ENCODE measurements around the gene BRINP1. TPM values are rescaled to one million over a fixed set of nuclear protein-coding genes. Genes with fewer than 3 reads are reported as not detected.

BRINP1 gene
- total and polyA plus RNA-seq, 2 of the 8 experiments (the other 6 are each of a cell fraction or from before 2014, with no cell fraction given), result 19.5 to 20.5 TPM

- H2BK15ac ChIP-seq (ENCODE audit: low read length), result no peak overlapping the region
- no peak overlapping the region for H2AK5ac ChIP-seq (ENCODE audit: low read depth, low read length)
- H3K18ac ChIP-seq (ENCODE audit: extremely low read depth, low read length), result no peak overlapping the region
- H2BK20ac ChIP-seq (ENCODE audit: low read length), result no peak overlapping the region
- WGBS, 2 experiments (ENCODE audit: extremely low coverage in 1 of 2, insufficient coverage in 1 of 2, insufficient read length in 1 of 2, insufficient replicate concordance in 2 of 2, low coverage in 1 of 2, low lambda C conversion rate in 2 of 2, missing lambda C conversion rate in 1 of 2), result 52% methylated on average over 5 of the region's 5 CpGs; no CpG with 5 or more reads in 1 of the 2 experiments
- no peak overlapping the region for H4K5ac ChIP-seq (ENCODE audit: insufficient read length, low read depth, low read length)
- FAIRE-seq, result no peak
- H4K8ac ChIP-seq (ENCODE audit: extremely low read depth, insufficient read depth, low read length), result no peak overlapping the region
- no peaks in the 10 kb centered on the region; a peak in 1 of 8 replicates for H3K36me3 ChIP-seq (ENCODE audit: control insufficient read depth in 2 of 4, insufficient read depth in 4 of 4, low read length in 3 of 4)
- no peaks in the 10 kb centered on the region for H4K20me1 ChIP-seq (replicated peaks in 1 of 2; ENCODE audit: control insufficient read depth in 1 of 2, insufficient read depth in 2 of 2, low read length in 2 of 2)
- H3K4me2 ChIP-seq (ENCODE audit: insufficient read depth in 1 of 2, low read depth in 2 of 2, low read length in 2 of 2), result peak overlapping the region in 1 of 2 experiments; percentile 36; a peak in 2 of 4 replicates
- no peak overlapping the region for H3K27ac ChIP-seq (ENCODE audit: low read depth, low read length)
- no peak overlapping the region for H3K23ac ChIP-seq (ENCODE audit: insufficient read length)
- H2AFZ ChIP-seq (ENCODE audit: low read length), result no peak overlapping the region
- peaks cover 2% of the 10 kb centered on the region; the same call in 1 of the 2 replicates for H3K79me1 ChIP-seq (ENCODE audit: low read depth, low read length)
- no peak overlapping the region for H3K4me3 ChIP-seq (ENCODE audit: extremely low read depth in 1 of 4, insufficient read depth in 2 of 4, low read depth in 3 of 4, low read length in 4 of 4)
- ChIA-PET POLR2A (ENCODE audit: partially characterized antibody) (no interaction called here), CTCF (ENCODE audit: partially characterized antibody) (interaction anchor here (1.1 to 7.3 kb wide), 10 partner anchors 9 to 765 kb away, joined by 3 to 62 read pairs (median 4); partner anchors contain the start of gene BRINP1)
- no peak overlapping the region for H2BK120ac ChIP-seq (replicated peaks; ENCODE audit: low read depth, low read length)
- H4K91ac ChIP-seq (replicated peaks; ENCODE audit: insufficient read length, low read length), result no peak overlapping the region
- H3K14ac ChIP-seq (ENCODE audit: insufficient read length), result no peak overlapping the region
- H3K56ac ChIP-seq (replicated peaks; ENCODE audit: insufficient read length, low read depth, low read length), result no peak overlapping the region
- DNase-seq (ENCODE audit: low read depth in 1 of 2, low spot score in 2 of 2), result no peak
- H3K79me2 ChIP-seq (ENCODE audit: control insufficient read depth in 1 of 2, insufficient read depth in 2 of 2, low read length in 2 of 2), result peaks cover 0 to 70% of the 10 kb centered on the region in 2 experiments; a peak in 3 of 4 replicates
- H3K9me3 ChIP-seq (ENCODE audit: insufficient read depth in 2 of 2, low read depth in 1 of 2, low read length in 1 of 2), result no peaks in the 10 kb centered on the region
- H2BK5ac ChIP-seq (ENCODE audit: low read depth, low read length), result no peak overlapping the region
- H3K27me3 ChIP-seq (replicated peaks in 1 of 4; ENCODE audit: control insufficient read depth in 3 of 4, extremely low read depth in 1 of 4, insufficient read depth in 3 of 4, low read length in 3 of 4), result no peaks in the 10 kb centered on the region
- H3K23me2 ChIP-seq (ENCODE audit: low read depth, low read length), result no peaks in the 10 kb centered on the region
- H3K4me1 ChIP-seq (replicated peaks in 1 of 4; ENCODE audit: control insufficient read depth in 3 of 4, insufficient read depth in 4 of 4, low read length in 3 of 4), result peaks cover 2 to 20% (median 5%) of the 10 kb centered on the region in 4 experiments; a peak in 4 of 7 replicates
- no peak overlapping the region for H3K4ac ChIP-seq (replicated peaks; ENCODE audit: insufficient read length, low read depth, low read length)
- H3K9ac ChIP-seq (replicated peaks in 1 of 4; ENCODE audit: extremely low read depth in 1 of 4, low read depth in 3 of 4, low read length in 3 of 4), result no peak overlapping the region
- no peak overlapping the region for H2BK12ac ChIP-seq (ENCODE audit: low read depth, low read length)
- TF ChIP-seq JUN (IDR thresholded peaks at IDR 0.05; ENCODE audit: low read depth, low read length), result no peak
- no peak for TF ChIP-seq ZNF274 (IDR thresholded peaks at IDR 0.05; ENCODE audit: borderline replicate concordance, extremely low read depth, low read length)
- TF ChIP-seq CREB1 (IDR thresholded peaks at IDR 0.05), result no peak
- no peak for TF ChIP-seq SP4 (IDR thresholded peaks at IDR 0.05; ENCODE audit: low read length)
- no peak for TF ChIP-seq RFX5 (IDR thresholded peaks at IDR 0.05; ENCODE audit: borderline replicate concordance, low read depth, low read length)
- TF ChIP-seq SUZ12 (IDR thresholded peaks at IDR 0.05; ENCODE audit: low read length), result no peak
- TF ChIP-seq MAX (IDR thresholded peaks at IDR 0.05), result no peak
- no peak for TF ChIP-seq EZH2 (IDR thresholded peaks at IDR 0.05; ENCODE audit: low read depth, low read length, severe bottlenecking)
- TF ChIP-seq POLR2A (IDR thresholded peaks at IDR 0.05; ENCODE audit: control extremely low read depth in 1 of 2, low read depth in 2 of 2, low read length in 2 of 2), result no peak
- TF ChIP-seq CBX8 (IDR thresholded peaks at IDR 0.05; ENCODE audit: borderline replicate concordance, low read depth, low read length), result no peak
- no peak for TF ChIP-seq EGR1 (IDR thresholded peaks at IDR 0.05; ENCODE audit: borderline replicate concordance, low read depth, low read length)
- TF ChIP-seq, protein P1, sequence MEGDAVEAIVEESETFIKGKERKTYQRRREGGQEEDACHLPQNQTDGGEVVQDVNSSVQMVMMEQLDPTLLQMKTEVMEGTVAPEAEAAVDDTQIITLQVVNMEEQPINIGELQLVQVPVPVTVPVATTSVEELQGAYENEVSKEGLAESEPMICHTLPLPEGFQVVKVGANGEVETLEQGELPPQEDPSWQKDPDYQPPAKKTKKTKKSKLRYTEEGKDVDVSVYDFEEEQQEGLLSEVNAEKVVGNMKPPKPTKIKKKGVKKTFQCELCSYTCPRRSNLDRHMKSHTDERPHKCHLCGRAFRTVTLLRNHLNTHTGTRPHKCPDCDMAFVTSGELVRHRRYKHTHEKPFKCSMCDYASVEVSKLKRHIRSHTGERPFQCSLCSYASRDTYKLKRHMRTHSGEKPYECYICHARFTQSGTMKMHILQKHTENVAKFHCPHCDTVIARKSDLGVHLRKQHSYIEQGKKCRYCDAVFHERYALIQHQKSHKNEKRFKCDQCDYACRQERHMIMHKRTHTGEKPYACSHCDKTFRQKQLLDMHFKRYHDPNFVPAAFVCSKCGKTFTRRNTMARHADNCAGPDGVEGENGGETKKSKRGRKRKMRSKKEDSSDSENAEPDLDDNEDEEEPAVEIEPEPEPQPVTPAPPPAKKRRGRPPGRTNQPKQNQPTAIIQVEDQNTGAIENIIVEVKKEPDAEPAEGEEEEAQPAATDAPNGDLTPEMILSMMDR (IDR thresholded peaks at IDR 0.05; ENCODE audit: control extremely low read depth in 1 of 3, insufficient read depth in 1 of 3, low read depth in 1 of 3, low read length in 3 of 3), result no peak
These were observed 9.0 kb downstream of the BRINP1 start for GRCh38 chr9:119360237-119360636.
